ENCODE data around the gene MCF2L. TPM values are rescaled to one million over a fixed set of nuclear protein-coding genes. Genes with fewer than 3 reads are reported as not detected.

Gene MCF2L
- total and polyA plus RNA-seq, 2 experiments from 2014 or later = 4.8 to 25.6 TPM

DNA sequence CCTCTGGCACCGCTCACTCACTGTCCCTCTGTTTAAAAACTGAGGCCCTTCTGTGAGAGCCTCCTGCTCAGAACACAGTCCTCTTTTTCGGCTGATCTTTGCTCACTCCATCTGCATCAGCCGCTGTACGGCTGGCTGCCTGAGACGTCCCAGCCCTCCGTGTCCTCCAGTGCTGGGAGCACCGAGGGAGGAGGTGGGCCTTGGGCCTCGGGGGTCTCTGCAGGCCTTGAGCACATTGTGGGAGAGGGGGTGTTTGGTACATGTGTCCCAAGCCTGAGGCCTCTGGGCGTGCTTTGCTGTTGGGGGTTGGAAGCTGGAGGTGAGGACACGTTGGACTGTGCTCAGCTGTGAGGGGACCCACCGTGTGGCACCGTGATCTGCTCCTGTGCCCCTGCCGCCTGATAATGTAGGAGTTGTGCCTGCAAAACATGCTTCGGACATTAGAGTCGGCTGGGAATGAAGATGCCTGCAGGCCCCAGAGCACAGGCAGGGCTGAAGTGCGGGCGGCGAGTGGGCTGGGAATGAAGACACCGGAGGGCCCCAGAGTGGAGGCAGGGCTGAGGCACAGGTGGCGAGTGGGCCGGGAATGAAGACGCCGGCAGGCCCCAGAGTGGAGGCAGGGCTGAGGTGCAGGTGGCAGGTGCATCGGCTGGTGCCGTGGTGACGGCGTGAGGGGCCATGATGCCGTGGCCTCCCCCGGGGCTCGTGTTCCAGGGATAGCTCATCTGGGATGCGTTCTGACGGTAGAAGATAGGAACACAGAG lies 30.6 kb downstream of the MCF2L start (continued):
- TF ChIP-seq, protein P1, sequence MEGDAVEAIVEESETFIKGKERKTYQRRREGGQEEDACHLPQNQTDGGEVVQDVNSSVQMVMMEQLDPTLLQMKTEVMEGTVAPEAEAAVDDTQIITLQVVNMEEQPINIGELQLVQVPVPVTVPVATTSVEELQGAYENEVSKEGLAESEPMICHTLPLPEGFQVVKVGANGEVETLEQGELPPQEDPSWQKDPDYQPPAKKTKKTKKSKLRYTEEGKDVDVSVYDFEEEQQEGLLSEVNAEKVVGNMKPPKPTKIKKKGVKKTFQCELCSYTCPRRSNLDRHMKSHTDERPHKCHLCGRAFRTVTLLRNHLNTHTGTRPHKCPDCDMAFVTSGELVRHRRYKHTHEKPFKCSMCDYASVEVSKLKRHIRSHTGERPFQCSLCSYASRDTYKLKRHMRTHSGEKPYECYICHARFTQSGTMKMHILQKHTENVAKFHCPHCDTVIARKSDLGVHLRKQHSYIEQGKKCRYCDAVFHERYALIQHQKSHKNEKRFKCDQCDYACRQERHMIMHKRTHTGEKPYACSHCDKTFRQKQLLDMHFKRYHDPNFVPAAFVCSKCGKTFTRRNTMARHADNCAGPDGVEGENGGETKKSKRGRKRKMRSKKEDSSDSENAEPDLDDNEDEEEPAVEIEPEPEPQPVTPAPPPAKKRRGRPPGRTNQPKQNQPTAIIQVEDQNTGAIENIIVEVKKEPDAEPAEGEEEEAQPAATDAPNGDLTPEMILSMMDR (conservative IDR thresholded peaks at IDR 0.05; ENCODE audit: low read depth in 2 of 2) = no peak
- TF ChIP-seq JUNB (IDR thresholded peaks at IDR 0.05; ENCODE audit: unreplicated experiment) (no peak), NANOG (IDR thresholded peaks at IDR 0.05; ENCODE audit: borderline replicate concordance) (no peak), ZNF114 (CRISPR knock-in tag; IDR thresholded peaks at IDR 0.05) (no peak), EZH2 (IDR thresholded peaks at IDR 0.05; ENCODE audit: low read depth, unreplicated experiment) (no peak)
- TF ChIP-seq, protein P2, sequence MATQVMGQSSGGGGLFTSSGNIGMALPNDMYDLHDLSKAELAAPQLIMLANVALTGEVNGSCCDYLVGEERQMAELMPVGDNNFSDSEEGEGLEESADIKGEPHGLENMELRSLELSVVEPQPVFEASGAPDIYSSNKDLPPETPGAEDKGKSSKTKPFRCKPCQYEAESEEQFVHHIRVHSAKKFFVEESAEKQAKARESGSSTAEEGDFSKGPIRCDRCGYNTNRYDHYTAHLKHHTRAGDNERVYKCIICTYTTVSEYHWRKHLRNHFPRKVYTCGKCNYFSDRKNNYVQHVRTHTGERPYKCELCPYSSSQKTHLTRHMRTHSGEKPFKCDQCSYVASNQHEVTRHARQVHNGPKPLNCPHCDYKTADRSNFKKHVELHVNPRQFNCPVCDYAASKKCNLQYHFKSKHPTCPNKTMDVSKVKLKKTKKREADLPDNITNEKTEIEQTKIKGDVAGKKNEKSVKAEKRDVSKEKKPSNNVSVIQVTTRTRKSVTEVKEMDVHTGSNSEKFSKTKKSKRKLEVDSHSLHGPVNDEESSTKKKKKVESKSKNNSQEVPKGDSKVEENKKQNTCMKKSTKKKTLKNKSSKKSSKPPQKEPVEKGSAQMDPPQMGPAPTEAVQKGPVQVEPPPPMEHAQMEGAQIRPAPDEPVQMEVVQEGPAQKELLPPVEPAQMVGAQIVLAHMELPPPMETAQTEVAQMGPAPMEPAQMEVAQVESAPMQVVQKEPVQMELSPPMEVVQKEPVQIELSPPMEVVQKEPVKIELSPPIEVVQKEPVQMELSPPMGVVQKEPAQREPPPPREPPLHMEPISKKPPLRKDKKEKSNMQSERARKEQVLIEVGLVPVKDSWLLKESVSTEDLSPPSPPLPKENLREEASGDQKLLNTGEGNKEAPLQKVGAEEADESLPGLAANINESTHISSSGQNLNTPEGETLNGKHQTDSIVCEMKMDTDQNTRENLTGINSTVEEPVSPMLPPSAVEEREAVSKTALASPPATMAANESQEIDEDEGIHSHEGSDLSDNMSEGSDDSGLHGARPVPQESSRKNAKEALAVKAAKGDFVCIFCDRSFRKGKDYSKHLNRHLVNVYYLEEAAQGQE (IDR thresholded peaks at IDR 0.05; ENCODE audit: unreplicated experiment) = no peak

DNA sequence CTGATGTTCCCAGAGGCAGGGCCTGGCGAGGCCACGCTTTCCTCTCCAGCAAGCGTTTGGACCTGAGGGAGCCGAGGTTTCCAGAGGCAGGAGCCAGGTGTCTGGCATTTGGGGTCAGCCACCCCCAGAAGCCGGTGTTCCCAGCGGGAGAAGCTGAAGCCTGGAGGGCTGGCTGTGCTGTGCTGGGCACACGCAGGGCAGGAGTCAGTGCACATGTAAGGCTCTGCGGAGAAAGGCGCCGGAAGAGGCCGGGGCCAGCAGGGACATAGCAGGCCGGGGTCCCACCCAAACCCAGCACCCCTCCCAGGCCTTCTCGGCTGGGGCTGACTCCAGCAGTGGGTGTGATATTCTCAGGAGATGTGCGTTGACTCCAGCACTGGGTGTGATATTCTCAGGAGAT lies 31.6 kb downstream of the MCF2L start:
- no peak overlapping the region for H3K27ac Mint-ChIP-seq

More for the DNA sequence above, 31.6 kb downstream of the MCF2L start:
- Histone ChIP-seq H3K4me2 (no peak overlapping the region), H3K9me2 (ENCODE audit: insufficient read depth) (no peaks in the 10 kb centered on the region), H3K4me3 (no peak overlapping the region), H3K79me2 (replicated peaks; ENCODE audit: insufficient read depth) (no peaks in the 10 kb centered on the region), H3F3A (replicated peaks; ENCODE audit: low read depth) (no peaks in the 10 kb centered on the region), H4K20me1 (replicated peaks; ENCODE audit: insufficient read depth) (no peaks in the 10 kb centered on the region), H3K27me3 (ENCODE audit: insufficient read depth) (no peaks in the 10 kb centered on the region), H3K27ac (ENCODE audit: low read depth) (no peak overlapping the region), H3K4me1 (ENCODE audit: insufficient read depth) (no peaks in the 10 kb centered on the region), H2AFZ (no peak overlapping the region), H3K36me3 (ENCODE audit: insufficient read depth) (no peaks in the 10 kb centered on the region)
- Mint-ChIP-seq H3K27me3 (ENCODE audit: insufficient read depth, low read depth, poor library complexity) (peaks cover 9% of the 10 kb centered on the region), H3K4me1 (peaks cover 8% of the 10 kb centered on the region; the same call in 1 of the 3 replicates), H3K4me3 (no peak overlapping the region), H3K36me3 (ENCODE audit: low read depth) (peaks cover 4% of the 10 kb centered on the region; the same call in 2 of the 3 replicates), H3K9me3 (peaks cover 7% of the 10 kb centered on the region)
- no peak for TF ChIP-seq EZH2phosphoT487 (IDR thresholded peaks at IDR 0.05; ENCODE audit: unreplicated experiment)
- no peak for TF ChIP-seq POLR2AphosphoS5 (IDR thresholded peaks at IDR 0.05; ENCODE audit: low read depth)
- no peak for TF ChIP-seq EZH2 (IDR thresholded peaks at IDR 0.05; ENCODE audit: low read depth, unreplicated experiment)
- no peak for TF ChIP-seq JUNB (IDR thresholded peaks at IDR 0.05; ENCODE audit: unreplicated experiment)
- TF ChIP-seq ZNF462 (CRISPR knock-in tag; IDR thresholded peaks at IDR 0.05) = no peak
- TF ChIP-seq, protein P1 (conservative IDR thresholded peaks at IDR 0.05; ENCODE audit: low read depth in 2 of 2) = no peak
- ATAC-seq = no peak
- DNase-seq (ENCODE audit: low spot score) = no peak
